ENCODE measurements around the gene TNFRSF12A.
A peak's percentile ranks its signal among the peaks of the same experiment; 100 is the strongest.

TNFRSF12A gene

GRCh38 chr16:2976201-2976600 lies 44.0 kb upstream of the TNFRSF12A start:
- Histone ChIP-seq H3K4me3 (ENCODE audit: low read depth in 1 of 5, low read length in 5 of 5) (no peak overlapping the region), H3K9me3 (ENCODE audit: control insufficient read depth in 5 of 5, low read length in 5 of 5) (no peaks in the 10 kb centered on the region), H3K4me1 (ENCODE audit: control insufficient read depth in 5 of 5, insufficient read depth in 5 of 5, low read length in 5 of 5) (peaks cover 0 to 20% (median 14%) of the 10 kb centered on the region in 5 donors), H3K27me3 (ENCODE audit: control insufficient read depth in 5 of 5, insufficient read depth in 4 of 5, low read length in 5 of 5) (peaks cover 0 to 18% (median 6%) of the 10 kb centered on the region in 5 donors), H3K36me3 (ENCODE audit: control insufficient read depth in 5 of 5, insufficient read depth in 5 of 5, low read length in 5 of 5) (peaks cover 0 to 4% (median 0%) of the 10 kb centered on the region in 5 donors), H3K27ac (ENCODE audit: low read depth, low read length) (no peak overlapping the region), H3K9ac (ENCODE audit: low read length in 5 of 5) (no peak overlapping the region)

GRCh38 chr16:2976673-2977072 lies 43.5 kb upstream of the TNFRSF12A start:
- peaks cover 0 to 4% (median 0%) of the 10 kb centered on the region in 5 donors for H3K36me3 ChIP-seq (ENCODE audit: control insufficient read depth in 5 of 5, insufficient read depth in 5 of 5, low read length in 5 of 5)
- H3K4me1 ChIP-seq (ENCODE audit: control insufficient read depth in 5 of 5, insufficient read depth in 5 of 5, low read length in 5 of 5): peaks cover 0 to 18% (median 16%) of the 10 kb centered on the region in 5 donors
- no peak overlapping the region for H3K27ac ChIP-seq (ENCODE audit: low read depth, low read length)

GRCh38 chr16:2977440-2977839 lies 42.7 kb upstream of the TNFRSF12A start:
- Histone ChIP-seq H3K36me3 (ENCODE audit: control insufficient read depth in 5 of 5, insufficient read depth in 5 of 5, low read length in 5 of 5) (peaks cover 0 to 2% (median 0%) of the 10 kb centered on the region in 5 donors), H3K4me1 (ENCODE audit: control insufficient read depth in 5 of 5, insufficient read depth in 5 of 5, low read length in 5 of 5) (peaks cover 0 to 18% (median 16%) of the 10 kb centered on the region in 5 donors), H3K9me3 (ENCODE audit: control insufficient read depth in 5 of 5, low read length in 5 of 5) (no peaks in the 10 kb centered on the region), H3K27me3 (ENCODE audit: control insufficient read depth in 5 of 5, insufficient read depth in 4 of 5, low read length in 5 of 5) (peaks cover 0 to 17% (median 6%) of the 10 kb centered on the region in 5 donors), H3K27ac (ENCODE audit: low read depth, low read length) (no peak overlapping the region), H3K9ac (ENCODE audit: low read length in 5 of 5) (no peak overlapping the region), H3K4me3 (ENCODE audit: low read depth in 1 of 5, low read length in 5 of 5) (no peak overlapping the region)

More at GRCh38 chr16:2976673-2977072, 43.5 kb upstream of the TNFRSF12A start:
- Histone ChIP-seq H3K4me3 (ENCODE audit: low read depth in 1 of 5, low read length in 5 of 5) (no peak overlapping the region), H3K9me3 (ENCODE audit: control insufficient read depth in 5 of 5, low read length in 5 of 5) (no peaks in the 10 kb centered on the region), H3K9ac (ENCODE audit: low read length in 5 of 5) (no peak overlapping the region), H3K27me3 (ENCODE audit: control insufficient read depth in 5 of 5, insufficient read depth in 4 of 5, low read length in 5 of 5) (peaks cover 0 to 18% (median 6%) of the 10 kb centered on the region in 5 donors)

GRCh38 chr16:2979669-2980226 lies 40.4 kb upstream of the TNFRSF12A start:
- H3K27me3 ChIP-seq (ENCODE audit: control insufficient read depth in 5 of 5, insufficient read depth in 4 of 5, low read length in 5 of 5): peaks cover 0 to 15% (median 6%) of the 10 kb centered on the region in 5 donors
- H3K4me3 ChIP-seq (ENCODE audit: low read depth in 1 of 5, low read length in 5 of 5): peak overlapping the region in 3 of 5 donors; percentile 83 to 89 (median 84)
- H3K36me3 ChIP-seq (ENCODE audit: control insufficient read depth in 5 of 5, insufficient read depth in 5 of 5, low read length in 5 of 5): no peaks in the 10 kb centered on the region
- H3K9me3 ChIP-seq (ENCODE audit: control insufficient read depth in 5 of 5, low read length in 5 of 5): no peaks in the 10 kb centered on the region
- H3K27ac ChIP-seq (ENCODE audit: low read depth, low read length): no peak overlapping the region
- H3K9ac ChIP-seq (ENCODE audit: low read length in 5 of 5): peak overlapping the region in 1 of 5 donors; percentile 94
- peaks cover 0 to 25% (median 19%) of the 10 kb centered on the region in 5 donors for H3K4me1 ChIP-seq (ENCODE audit: control insufficient read depth in 5 of 5, insufficient read depth in 5 of 5, low read length in 5 of 5)

- H3K4me1 ChIP-seq (ENCODE audit: control insufficient read depth in 5 of 5, insufficient read depth in 5 of 5, low read length in 5 of 5): peaks cover 0 to 29% (median 22%) of the 10 kb centered on the region in 5 donors
- H3K27ac ChIP-seq (ENCODE audit: low read depth, low read length): peak within 1 kb of the TSS; percentile 69
- no peaks in the 10 kb centered on the region for H3K9me3 ChIP-seq (ENCODE audit: control insufficient read depth in 5 of 5, low read length in 5 of 5)
- H3K9ac ChIP-seq (ENCODE audit: low read length in 5 of 5): peak within 1 kb of the TSS in 4 of 5 donors; percentile 93 to 96 (median 95)
- no peaks in the 10 kb centered on the region for H3K36me3 ChIP-seq (ENCODE audit: control insufficient read depth in 5 of 5, insufficient read depth in 5 of 5, low read length in 5 of 5)
- peak within 1 kb of the TSS; percentile 59 to 89 (median 84) for H3K4me3 ChIP-seq (ENCODE audit: low read depth in 1 of 5, low read length in 5 of 5)
- peaks cover 0 to 15% (median 6%) of the 10 kb centered on the region in 5 donors for H3K27me3 ChIP-seq (ENCODE audit: control insufficient read depth in 5 of 5, insufficient read depth in 4 of 5, low read length in 5 of 5)
Observed at GRCh38 chr16:2980227-2981176, 39.7 kb upstream of the TNFRSF12A start, which contains the start of gene PKMYT1. TSS of gene PKMYT1 (minus strand) at chr16:2980446. CDS start at chr16:2979657, 789 bp downstream.

- Histone ChIP-seq H3K9ac (ENCODE audit: low read length in 5 of 5) (peak overlapping the region in 3 of 5 donors; percentile 93 to 96 (median 96)), H3K4me3 (ENCODE audit: low read depth in 1 of 5, low read length in 5 of 5) (peak overlapping the region in 4 of 5 donors; percentile 59 to 89 (median 86)), H3K27ac (ENCODE audit: low read depth, low read length) (no peak overlapping the region), H3K4me1 (ENCODE audit: control insufficient read depth in 5 of 5, insufficient read depth in 5 of 5, low read length in 5 of 5) (peaks cover 0 to 37% (median 25%) of the 10 kb centered on the region in 5 donors), H3K27me3 (ENCODE audit: control insufficient read depth in 5 of 5, insufficient read depth in 4 of 5, low read length in 5 of 5) (peaks cover 0 to 13% (median 6%) of the 10 kb centered on the region in 5 donors), H3K36me3 (ENCODE audit: control insufficient read depth in 5 of 5, insufficient read depth in 5 of 5, low read length in 5 of 5) (no peaks in the 10 kb centered on the region), H3K9me3 (ENCODE audit: control insufficient read depth in 5 of 5, low read length in 5 of 5) (no peaks in the 10 kb centered on the region)
Observed at GRCh38 chr16:2981177-2981898, 38.8 kb upstream of the TNFRSF12A start.

- Histone ChIP-seq H3K9ac (ENCODE audit: low read length in 5 of 5) (no peak overlapping the region), H3K27me3 (ENCODE audit: control insufficient read depth in 5 of 5, insufficient read depth in 4 of 5, low read length in 5 of 5) (peaks cover 0 to 12% (median 6%) of the 10 kb centered on the region in 5 donors), H3K36me3 (ENCODE audit: control insufficient read depth in 5 of 5, insufficient read depth in 5 of 5, low read length in 5 of 5) (no peaks in the 10 kb centered on the region), H3K27ac (ENCODE audit: low read depth, low read length) (no peak overlapping the region), H3K9me3 (ENCODE audit: control insufficient read depth in 5 of 5, low read length in 5 of 5) (no peaks in the 10 kb centered on the region), H3K4me1 (ENCODE audit: control insufficient read depth in 5 of 5, insufficient read depth in 5 of 5, low read length in 5 of 5) (peaks cover 0 to 37% (median 25%) of the 10 kb centered on the region in 5 donors), H3K4me3 (ENCODE audit: low read depth in 1 of 5, low read length in 5 of 5) (no peak overlapping the region)
Observed at GRCh38 chr16:2981899-2982250, 38.3 kb upstream of the TNFRSF12A start.

- Histone ChIP-seq H3K9ac (ENCODE audit: low read length in 5 of 5) (no peak overlapping the region), H3K4me1 (ENCODE audit: control insufficient read depth in 5 of 5, insufficient read depth in 5 of 5, low read length in 5 of 5) (peaks cover 0 to 37% (median 25%) of the 10 kb centered on the region in 5 donors)
Observed at GRCh38 chr16:2982402-2982801, 37.8 kb upstream of the TNFRSF12A start.

GRCh38 chr16:2983706-2984136 lies 36.4 kb upstream of the TNFRSF12A start:
- Histone ChIP-seq H3K27me3 (ENCODE audit: control insufficient read depth in 5 of 5, insufficient read depth in 4 of 5, low read length in 5 of 5) (peaks cover 0 to 13% (median 10%) of the 10 kb centered on the region in 5 donors), H3K4me3 (ENCODE audit: low read depth in 1 of 5, low read length in 5 of 5) (peak overlapping the region in 1 of 5 donors; percentile 44), H3K4me1 (ENCODE audit: control insufficient read depth in 5 of 5, insufficient read depth in 5 of 5, low read length in 5 of 5) (peaks cover 0 to 37% (median 25%) of the 10 kb centered on the region in 5 donors), H3K36me3 (ENCODE audit: control insufficient read depth in 5 of 5, insufficient read depth in 5 of 5, low read length in 5 of 5) (no peaks in the 10 kb centered on the region), H3K27ac (ENCODE audit: low read depth, low read length) (no peak overlapping the region), H3K9me3 (ENCODE audit: control insufficient read depth in 5 of 5, low read length in 5 of 5) (no peaks in the 10 kb centered on the region), H3K9ac (ENCODE audit: low read length in 5 of 5) (no peak overlapping the region)

More at GRCh38 chr16:2982402-2982801, 37.8 kb upstream of the TNFRSF12A start:
- H3K4me3 ChIP-seq (ENCODE audit: low read depth in 1 of 5, low read length in 5 of 5): no peak overlapping the region
- no peaks in the 10 kb centered on the region for H3K9me3 ChIP-seq (ENCODE audit: control insufficient read depth in 5 of 5, low read length in 5 of 5)
- H3K27ac ChIP-seq (ENCODE audit: low read depth, low read length): no peak overlapping the region
- no peaks in the 10 kb centered on the region for H3K36me3 ChIP-seq (ENCODE audit: control insufficient read depth in 5 of 5, insufficient read depth in 5 of 5, low read length in 5 of 5)
- H3K27me3 ChIP-seq (ENCODE audit: control insufficient read depth in 5 of 5, insufficient read depth in 4 of 5, low read length in 5 of 5): peaks cover 0 to 14% (median 6%) of the 10 kb centered on the region in 5 donors

All from subcutaneous abdominal adipose tissue (tissue), 5 donors.